ENCODE data around the gene RNASEH2C. TPM values are rescaled to one million over a fixed set of nuclear protein-coding genes. Genes with fewer than 3 reads are reported as not detected.

Gene RNASEH2C
- total and polyA plus RNA-seq, 3 donors from 2014 or later: 29.1 to 71.1 (median 70.9) TPM

DNA sequence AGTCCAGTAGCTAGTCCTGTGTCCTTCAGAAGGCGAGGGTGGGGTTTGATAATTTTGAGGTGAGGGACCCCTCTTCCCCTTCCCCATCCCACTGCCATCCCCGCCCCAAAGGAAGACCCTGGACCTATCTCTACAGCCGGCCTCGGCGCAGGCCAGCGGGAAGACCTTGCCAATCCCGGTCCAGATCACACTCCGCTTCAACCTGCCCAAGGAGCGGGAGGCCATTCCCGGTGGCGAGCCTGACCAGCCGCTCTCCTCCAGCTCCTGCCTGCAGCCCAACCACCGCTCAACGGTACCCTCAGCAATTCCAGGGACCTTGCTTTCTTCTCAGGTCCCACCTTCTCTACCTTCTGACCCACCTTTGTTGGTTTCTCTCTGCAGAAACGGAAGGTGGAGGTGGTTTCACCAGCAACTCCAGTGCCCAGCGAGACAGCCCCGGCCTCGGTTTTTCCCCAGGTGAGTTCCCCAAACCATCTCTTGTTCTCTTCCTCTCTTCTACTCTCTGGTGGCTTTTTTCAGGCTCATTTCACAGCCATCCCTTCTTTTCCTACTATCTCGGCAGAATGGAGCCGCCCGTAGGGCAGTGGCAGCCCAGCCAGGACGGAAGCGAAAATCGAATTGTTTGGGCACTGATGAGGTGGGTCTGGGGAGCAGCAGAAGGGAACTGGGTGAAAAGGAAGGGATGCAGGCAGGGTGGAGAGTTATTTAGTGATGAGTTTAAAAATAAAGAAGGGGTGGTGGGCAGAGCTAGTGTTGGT, 7.2 kb downstream of the RNASEH2C start:
- Histone ChIP-seq H3K9me3 (no peaks in the 10 kb centered on the region), H3K27ac (no peak overlapping the region), H3K27me3 (no peaks in the 10 kb centered on the region), H3K36me3 (ENCODE audit: low read depth, missing control alignments) (no peaks in the 10 kb centered on the region), H3K4me1 (peaks cover 12% of the 10 kb centered on the region), H3K4me3 (no peak overlapping the region)
- TF ChIP-seq POLR2A (IDR thresholded peaks at IDR 0.05): no peak
- DNase-seq: no peak
- WGBS, 2 donors: 91 to 95% methylated on average over 20 to 24 of the region's 24 CpGs
- intact Hi-C loops (cut with DNase I; ENCODE audit: low total_unique reads): loop anchor here (5.0 kb wide), 1 partner anchor 104 kb away; no protein-coding TSS in a partner anchor

DNA sequence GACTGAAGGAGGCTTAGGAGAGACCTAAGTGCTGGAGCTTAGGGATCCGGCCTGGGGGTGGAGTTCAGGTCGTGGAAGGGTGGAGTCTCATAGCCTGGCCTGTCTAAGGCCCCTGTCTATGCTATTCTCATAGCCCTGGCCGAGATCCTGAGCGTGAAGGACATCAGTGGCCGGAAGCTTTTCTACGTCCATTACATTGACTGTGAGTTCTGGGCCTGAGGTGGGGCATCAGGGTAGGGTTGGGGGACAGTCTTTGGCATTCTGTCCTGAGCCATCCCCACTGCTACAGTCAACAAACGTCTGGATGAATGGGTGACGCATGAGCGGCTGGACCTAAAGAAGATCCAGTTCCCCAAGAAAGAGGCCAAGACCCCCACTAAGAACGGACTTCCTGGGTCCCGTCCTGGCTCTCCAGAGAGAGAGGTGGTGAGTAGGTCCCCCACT, 7.9 kb downstream of the RNASEH2C start:
- TF ChIP-seq POLR2A (IDR thresholded peaks at IDR 0.05): no peak
- TF ChIP-seq, protein P1, sequence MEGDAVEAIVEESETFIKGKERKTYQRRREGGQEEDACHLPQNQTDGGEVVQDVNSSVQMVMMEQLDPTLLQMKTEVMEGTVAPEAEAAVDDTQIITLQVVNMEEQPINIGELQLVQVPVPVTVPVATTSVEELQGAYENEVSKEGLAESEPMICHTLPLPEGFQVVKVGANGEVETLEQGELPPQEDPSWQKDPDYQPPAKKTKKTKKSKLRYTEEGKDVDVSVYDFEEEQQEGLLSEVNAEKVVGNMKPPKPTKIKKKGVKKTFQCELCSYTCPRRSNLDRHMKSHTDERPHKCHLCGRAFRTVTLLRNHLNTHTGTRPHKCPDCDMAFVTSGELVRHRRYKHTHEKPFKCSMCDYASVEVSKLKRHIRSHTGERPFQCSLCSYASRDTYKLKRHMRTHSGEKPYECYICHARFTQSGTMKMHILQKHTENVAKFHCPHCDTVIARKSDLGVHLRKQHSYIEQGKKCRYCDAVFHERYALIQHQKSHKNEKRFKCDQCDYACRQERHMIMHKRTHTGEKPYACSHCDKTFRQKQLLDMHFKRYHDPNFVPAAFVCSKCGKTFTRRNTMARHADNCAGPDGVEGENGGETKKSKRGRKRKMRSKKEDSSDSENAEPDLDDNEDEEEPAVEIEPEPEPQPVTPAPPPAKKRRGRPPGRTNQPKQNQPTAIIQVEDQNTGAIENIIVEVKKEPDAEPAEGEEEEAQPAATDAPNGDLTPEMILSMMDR (IDR thresholded peaks at IDR 0.05): no peak
- Histone ChIP-seq H3K36me3 (ENCODE audit: low read depth, missing control alignments) (no peaks in the 10 kb centered on the region), H3K4me1 (peaks cover 12% of the 10 kb centered on the region), H3K27me3 (no peaks in the 10 kb centered on the region), H3K4me3 (peak overlapping the region; percentile 64 to 74), H3K9me3 (no peaks in the 10 kb centered on the region), H3K27ac (peak overlapping the region; percentile 98)
- intact Hi-C loops (cut with DNase I; ENCODE audit: low total_unique reads): loop anchor here (5.0 kb wide), 1 partner anchor 105 kb away; no protein-coding TSS in a partner anchor
- no peak for DNase-seq
- WGBS, 2 donors: 13 to 29% methylated on average over 8 to 11 of the region's 11 CpGs

DNA sequence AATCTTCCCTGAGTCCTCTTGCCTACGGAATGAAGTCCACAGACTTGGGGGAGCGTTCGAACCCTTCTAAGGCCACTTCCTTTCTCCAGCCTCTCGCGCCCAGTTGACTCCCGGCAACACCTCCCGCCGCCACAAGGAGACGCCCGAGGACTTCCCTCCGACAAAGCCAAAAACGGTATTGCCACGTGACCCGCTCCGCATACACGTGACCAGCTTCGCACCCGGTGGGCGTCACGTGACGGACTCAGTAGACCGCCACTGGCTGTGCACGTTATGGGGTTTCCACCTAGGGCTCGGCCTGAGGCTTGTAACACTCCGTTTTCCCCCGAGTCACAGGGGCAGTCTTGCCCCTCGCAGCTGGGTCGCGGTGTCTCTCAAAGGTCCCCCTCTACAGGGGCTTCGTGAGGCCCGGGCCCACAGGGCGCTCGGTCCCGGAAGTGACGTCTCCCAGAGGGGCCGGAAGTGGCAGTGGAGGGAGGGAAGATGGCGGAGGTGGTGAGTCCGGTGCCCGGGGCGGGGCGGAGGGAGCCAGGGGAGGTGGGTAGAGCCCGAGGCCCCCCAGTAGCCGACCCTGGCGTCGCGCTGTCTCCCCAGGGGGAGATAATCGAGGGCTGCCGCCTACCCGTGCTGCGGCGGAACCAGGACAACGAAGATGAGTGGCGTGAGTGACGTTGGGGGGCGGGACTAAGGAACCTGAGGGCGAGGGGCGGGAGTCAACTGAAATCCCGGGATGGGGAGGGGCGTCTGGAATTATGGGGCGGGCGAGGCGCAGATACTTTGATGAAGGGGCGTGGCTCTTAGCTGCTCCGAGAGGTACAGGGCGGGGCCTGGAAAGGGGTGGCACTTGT, 8.6 kb downstream of the RNASEH2C start, which contains the start of gene KAT5:
KAT5 (plus strand) TSS at position 468 of the 848 bp plus-strand sequence; CDS start at position 484, 16 bp downstream.
- peak; percentile 59 for TF ChIP-seq POLR2A (IDR thresholded peaks at IDR 0.05)
- TF ChIP-seq, protein P1 (IDR thresholded peaks at IDR 0.05): peak; percentile 99 to 100 (median 99)
- Histone ChIP-seq H3K4me3 (peak within 1 kb of the TSS; percentile 64 to 74), H3K27ac (peak within 1 kb of the TSS; percentile 98), H3K4me1 (peaks cover 12% of the 10 kb centered on the region), H3K27me3 (no peaks in the 10 kb centered on the region), H3K9me3 (no peaks in the 10 kb centered on the region), H3K36me3 (ENCODE audit: low read depth, missing control alignments) (no peaks in the 10 kb centered on the region)
- DNase-seq: peak; percentile 99
- intact Hi-C loops (cut with DNase I; ENCODE audit: low total_unique reads): loop anchor here (5.0 kb wide), 1 partner anchor 105 kb away; no protein-coding TSS in a partner anchor
- 0% methylated on average over 49 to 64 of the region's 65 CpGs for WGBS, 2 donors

DNA sequence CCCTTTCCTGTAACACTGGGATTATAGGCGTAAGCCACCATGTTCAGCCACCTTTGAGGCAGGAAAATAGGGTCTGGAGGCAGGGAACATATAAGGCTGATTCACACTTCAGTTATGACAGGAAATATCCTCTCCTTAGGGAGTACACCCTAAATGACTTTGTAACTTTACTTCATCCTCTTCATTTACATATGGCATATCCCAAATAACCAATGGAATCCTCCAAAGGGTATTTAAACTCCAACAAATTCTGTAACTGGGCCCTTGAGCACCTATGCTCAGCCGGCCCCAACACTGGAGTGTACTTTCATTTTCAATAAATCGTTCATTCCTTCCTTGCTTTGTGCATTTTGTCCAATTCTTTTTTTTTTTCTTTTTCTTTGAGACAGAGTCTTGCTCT, 10.2 kb downstream of the RNASEH2C start:
- no peak overlapping the region for H3K4me3 ChIP-seq
- no peaks in the 10 kb centered on the region for H3K9me3 ChIP-seq
- 40 to 69% methylated on average over 3 of the region's 3 CpGs for whole genome bisulfite sequencing, 2 donors
- intact Hi-C loops (cut with DNase I; ENCODE audit: low total_unique reads): loop anchor here (5.0 kb wide), 1 partner anchor 107 kb away; no protein-coding TSS in a partner anchor
- peak overlapping the region in 1 of 2 donors; percentile 98 for H3K27ac ChIP-seq
- DNase-seq: no peak
- no peak for TF ChIP-seq POLR2A (IDR thresholded peaks at IDR 0.05)
- TF ChIP-seq, protein P1 (IDR thresholded peaks at IDR 0.05): no peak
- H3K27me3 ChIP-seq: no peaks in the 10 kb centered on the region
- peaks cover 12% of the 10 kb centered on the region for H3K4me1 ChIP-seq
- no peaks in the 10 kb centered on the region for H3K36me3 ChIP-seq (ENCODE audit: low read depth, missing control alignments)

DNA sequence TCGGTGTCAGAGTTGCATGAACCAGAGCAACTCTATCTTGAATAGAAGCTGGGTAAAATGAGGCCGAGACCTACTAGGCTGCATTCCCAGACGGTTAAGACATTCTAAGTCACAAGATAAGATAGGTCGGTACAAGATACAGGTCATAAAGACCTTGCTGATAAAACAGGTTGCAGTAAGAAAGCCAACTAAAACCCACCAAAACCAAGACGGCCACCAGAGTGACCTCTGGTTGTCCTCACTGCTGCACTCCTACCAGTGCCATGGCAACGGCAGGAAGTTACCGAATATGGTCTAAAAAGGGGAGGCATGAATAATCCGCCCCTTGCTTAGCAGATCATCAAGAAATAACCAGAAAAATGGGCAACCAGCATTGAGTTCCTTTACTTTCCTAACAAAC, 10.9 kb downstream of the RNASEH2C start:
- no peaks in the 10 kb centered on the region for H3K36me3 ChIP-seq (ENCODE audit: low read depth, missing control alignments)
- H3K9me3 ChIP-seq: no peaks in the 10 kb centered on the region
- H3K4me3 ChIP-seq: no peak overlapping the region
- H3K27ac ChIP-seq: no peak overlapping the region
- WGBS, 2 donors: 39 to 47% methylated on average over 8 of the region's 8 CpGs
- TF ChIP-seq, protein P1 (IDR thresholded peaks at IDR 0.05): no peak
- TF ChIP-seq POLR2A (IDR thresholded peaks at IDR 0.05): no peak
- intact Hi-C loops (cut with DNase I; ENCODE audit: low total_unique reads): loop anchor here (5.0 kb wide), 1 partner anchor 108 kb away; no protein-coding TSS in a partner anchor
- peaks cover 12% of the 10 kb centered on the region for H3K4me1 ChIP-seq
- no peak for DNase-seq
- H3K27me3 ChIP-seq: no peaks in the 10 kb centered on the region
